ENCODE data around the gene EIF4H. TPM values are rescaled to one million over a fixed set of nuclear protein-coding genes. Genes with fewer than 3 reads are reported as not detected.
A peak's percentile ranks its signal among the peaks of the same experiment; 100 is the strongest.
"Not testable (repeated sequence)": the region's sequence is repeated elsewhere in the genome, so short reads cannot be mapped to it uniquely, and the experiment has no call there.

The EIF4H gene
- total and polyA plus RNA-seq, 9 of the 15 experiments (the other 6 are each of a cell fraction or from before 2014, with no cell fraction given), result 11.0 to 435 (median 319) TPM

DNA sequence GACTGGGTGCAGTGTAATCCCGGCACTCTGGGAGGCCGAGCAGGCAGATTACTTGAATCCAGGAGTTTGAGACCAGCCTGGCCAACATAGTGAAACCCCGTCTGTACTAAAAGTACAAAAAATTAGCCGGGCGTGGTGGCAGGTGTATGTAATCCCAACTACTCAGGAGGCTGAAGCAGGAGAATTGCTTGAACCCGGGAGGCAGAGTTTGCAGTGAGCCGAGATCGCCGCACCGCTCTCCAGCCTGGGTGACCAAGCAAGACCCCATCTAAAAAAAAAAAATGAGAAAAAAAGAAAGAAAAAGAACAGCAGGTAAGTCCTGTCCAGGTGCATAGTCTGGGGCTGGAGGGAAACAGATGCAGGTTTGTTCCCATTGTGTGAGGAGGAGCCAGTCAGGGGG lies 31.9 kb downstream of the EIF4H start:
- TF ChIP-seq, protein P1, sequence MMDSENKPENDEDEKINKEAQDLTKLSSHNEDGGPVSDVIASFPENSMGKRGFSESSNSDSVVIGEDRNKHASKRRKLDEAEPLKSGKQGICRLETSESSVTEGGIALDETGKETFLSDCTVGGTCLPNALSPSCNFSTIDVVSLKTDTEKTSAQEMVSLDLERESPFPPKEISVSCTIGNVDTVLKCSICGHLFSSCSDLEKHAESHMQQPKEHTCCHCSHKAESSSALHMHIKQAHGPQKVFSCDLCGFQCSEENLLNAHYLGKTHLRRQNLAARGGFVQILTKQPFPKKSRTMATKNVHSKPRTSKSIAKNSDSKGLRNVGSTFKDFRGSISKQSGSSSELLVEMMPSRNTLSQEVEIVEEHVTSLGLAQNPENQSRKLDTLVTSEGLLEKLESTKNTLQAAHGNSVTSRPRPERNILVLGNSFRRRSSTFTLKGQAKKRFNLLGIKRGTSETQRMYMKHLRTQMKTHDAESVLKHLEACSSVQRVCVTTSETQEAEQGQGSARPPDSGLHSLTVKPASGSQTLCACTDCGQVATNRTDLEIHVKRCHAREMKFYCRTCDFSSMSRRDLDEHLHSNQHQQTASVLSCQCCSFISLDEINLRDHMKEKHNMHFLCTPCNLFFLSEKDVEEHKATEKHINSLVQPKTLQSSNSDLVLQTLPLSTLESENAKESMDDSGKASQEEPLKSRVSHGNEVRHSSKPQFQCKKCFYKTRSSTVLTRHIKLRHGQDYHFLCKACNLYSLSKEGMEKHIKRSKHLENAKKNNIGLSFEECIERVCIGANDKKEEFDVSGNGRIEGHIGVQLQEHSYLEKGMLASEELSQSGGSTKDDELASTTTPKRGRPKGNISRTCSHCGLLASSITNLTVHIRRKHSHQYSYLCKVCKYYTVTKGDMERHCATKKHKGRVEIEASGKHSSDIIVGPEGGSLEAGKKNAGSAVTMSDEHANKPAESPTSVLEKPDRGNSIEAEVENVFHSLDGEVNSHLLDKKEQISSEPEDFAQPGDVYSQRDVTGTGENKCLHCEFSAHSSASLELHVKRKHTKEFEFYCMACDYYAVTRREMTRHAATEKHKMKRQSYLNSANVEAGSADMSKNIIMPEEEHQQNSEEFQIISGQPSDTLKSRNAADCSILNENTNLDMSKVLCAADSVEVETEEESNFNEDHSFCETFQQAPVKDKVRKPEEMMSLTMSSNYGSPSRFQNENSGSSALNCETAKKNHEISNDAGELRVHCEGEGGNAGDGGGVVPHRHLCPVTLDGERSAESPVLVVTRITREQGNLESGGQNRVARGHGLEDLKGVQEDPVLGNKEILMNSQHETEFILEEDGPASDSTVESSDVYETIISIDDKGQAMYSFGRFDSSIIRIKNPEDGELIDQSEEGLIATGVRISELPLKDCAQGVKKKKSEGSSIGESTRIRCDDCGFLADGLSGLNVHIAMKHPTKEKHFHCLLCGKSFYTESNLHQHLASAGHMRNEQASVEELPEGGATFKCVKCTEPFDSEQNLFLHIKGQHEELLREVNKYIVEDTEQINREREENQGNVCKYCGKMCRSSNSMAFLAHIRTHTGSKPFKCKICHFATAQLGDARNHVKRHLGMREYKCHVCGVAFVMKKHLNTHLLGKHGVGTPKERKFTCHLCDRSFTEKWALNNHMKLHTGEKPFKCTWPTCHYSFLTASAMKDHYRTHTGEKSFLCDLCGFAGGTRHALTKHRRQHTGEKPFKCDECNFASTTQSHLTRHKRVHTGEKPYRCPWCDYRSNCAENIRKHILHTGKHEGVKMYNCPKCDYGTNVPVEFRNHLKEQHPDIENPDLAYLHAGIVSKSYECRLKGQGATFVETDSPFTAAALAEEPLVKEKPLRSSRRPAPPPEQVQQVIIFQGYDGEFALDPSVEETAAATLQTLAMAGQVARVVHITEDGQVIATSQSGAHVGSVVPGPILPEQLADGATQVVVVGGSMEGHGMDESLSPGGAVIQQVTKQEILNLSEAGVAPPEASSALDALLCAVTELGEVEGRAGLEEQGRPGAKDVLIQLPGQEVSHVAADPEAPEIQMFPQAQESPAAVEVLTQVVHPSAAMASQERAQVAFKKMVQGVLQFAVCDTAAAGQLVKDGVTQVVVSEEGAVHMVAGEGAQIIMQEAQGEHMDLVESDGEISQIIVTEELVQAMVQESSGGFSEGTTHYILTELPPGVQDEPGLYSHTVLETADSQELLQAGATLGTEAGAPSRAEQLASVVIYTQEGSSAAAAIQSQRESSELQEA (IDR thresholded peaks at IDR 0.05; ENCODE audit: low read depth), result 0 out of 2 replicates have a peak, but pooled peaks have one; percentile 13
- intact Hi-C loops (cut with micrococcal nuclease), result loop anchor here (1.0 kb wide), 2 partner anchors 187 to 195 kb away; no protein-coding TSS in a partner anchor
- ATAC-seq; H3K9ac ChIP-seq (ENCODE audit: insufficient read depth in 1 of 2, low read depth in 2 of 2, low read length in 2 of 2); BruUV-seq (replicated peaks); H3K9me3 ChIP-seq (replicated peaks; ENCODE audit: control insufficient read depth, insufficient read depth, low read depth, low read length); FAIRE-seq; H3K79me2 ChIP-seq (ENCODE audit: control insufficient read depth, insufficient read depth, low read length); H3K36me3 ChIP-seq (ENCODE audit: control insufficient read depth, insufficient read depth, low read length); H2AFZ ChIP-seq (ENCODE audit: low read depth, low read length); H3K4me3 ChIP-seq; H3K4me2 ChIP-seq (ENCODE audit: insufficient read depth, low read length); H3K27me3 ChIP-seq (ENCODE audit: control insufficient read depth in 2 of 2, insufficient read depth in 2 of 2, low read length in 2 of 2); H4K20me1 ChIP-seq (replicated peaks; ENCODE audit: control insufficient read depth, insufficient read depth, low read length); H3K9me1 ChIP-seq (ENCODE audit: control insufficient read depth, insufficient read depth, low read length); H3K27ac ChIP-seq (ENCODE audit: extremely low read depth, low read depth, low read length); DNase-seq (ENCODE audit: extremely low read depth in 1 of 4, low spot score in 3 of 4): not testable (repeated sequence)
- ChIA-PET CTCF (ENCODE audit: low intra/inter-chr PET ratio) (interaction anchor here (0.6 to 3.2 kb wide), 9 partner anchors 16 to 230 kb away, joined by 3 to 51 read pairs (median 6); no protein-coding TSS in a partner anchor), POLR2A (interaction anchor here (0.6 to 2.3 kb wide), 5 partner anchors 9 to 195 kb away, joined by 3 to 14 read pairs (median 3); no protein-coding TSS in a partner anchor)
- peaks cover 3 to 28% of the 10 kb centered on the region in 2 experiments; a peak in 4 of 5 replicates for H3K4me1 ChIP-seq (replicated peaks in 1 of 2; ENCODE audit: control insufficient read depth in 2 of 2, insufficient read depth in 2 of 2, low read length in 2 of 2)
- in situ Hi-C loops (cut with MboI), result loop anchor here (5.0 to 10.0 kb wide), 2 partner anchors 196 to 331 kb away; no protein-coding TSS in a partner anchor
- 22% methylated on average over 10 of the region's 10 CpGs for WGBS (ENCODE audit: insufficient coverage, low coverage, missing lambda C conversion rate)

All from K562 (cell line).